ENCODE results near the gene RPRM.
"Not testable (repeated sequence)": the region's sequence is repeated elsewhere in the genome, so short reads cannot be mapped to it uniquely, and the experiment has no call there.

Gene RPRM

DNA sequence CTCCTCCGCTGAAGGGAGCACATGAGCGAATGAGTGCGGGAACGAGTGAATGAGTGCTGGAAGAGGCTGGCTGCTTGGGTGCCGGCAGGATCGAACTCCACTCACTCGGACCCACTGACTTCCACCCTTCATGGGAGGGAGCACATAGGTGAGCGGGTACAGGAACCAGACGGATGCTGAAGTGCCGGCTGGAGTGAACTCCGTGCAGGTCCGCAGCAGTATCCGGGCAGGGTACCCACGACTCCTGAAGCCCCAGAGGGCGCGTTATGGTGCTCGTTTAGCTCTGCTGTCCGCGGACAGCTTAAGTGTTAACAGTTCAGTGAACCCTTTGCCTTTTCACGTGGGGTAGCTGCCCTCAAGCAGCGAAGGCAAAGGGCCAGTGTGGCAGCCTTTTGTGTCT is 23.2 kb downstream of the RPRM start:
- peak; percentile 52 for DNase-seq

- DNase-seq, result no peak
Measured at GRCh38 chr2:153451611-153452010, 27.0 kb downstream of the RPRM start.

GRCh38 chr2:153443106-153443505 is 35.5 kb downstream of the RPRM start:
- DNase-seq, result no peak

DNA sequence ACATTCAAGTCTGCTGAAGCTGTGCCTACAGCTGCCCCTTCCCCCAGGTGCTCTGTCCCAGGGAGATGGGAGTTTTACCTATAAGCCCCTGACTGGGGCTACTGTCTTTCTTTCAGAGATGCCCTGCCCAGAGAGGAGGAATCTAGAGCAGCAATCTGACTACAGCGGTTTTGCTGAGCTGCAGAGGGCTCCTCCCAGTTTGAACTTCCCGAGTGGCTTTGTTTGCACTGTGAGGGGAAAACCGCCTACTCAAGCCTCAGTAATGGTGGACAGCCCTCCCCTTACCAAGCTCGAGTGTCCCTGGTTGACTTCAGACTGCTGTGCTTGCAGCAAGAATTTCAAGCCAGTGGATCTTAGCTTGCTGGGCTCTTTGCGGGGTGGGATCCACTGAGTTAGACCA is 35.9 kb downstream of the RPRM start:
- DNase-seq, result not testable (repeated sequence)

- not testable (repeated sequence) for DNase-seq
Measured at GRCh38 chr2:153440090-153440489, 38.5 kb downstream of the RPRM start.

GRCh38 chr2:153433403-153433802 is 45.2 kb downstream of the RPRM start:
- DNase-seq, result no peak

GRCh38 chr2:153432381-153432780 is 46.2 kb downstream of the RPRM start:
- no peak for DNase-seq

DNA sequence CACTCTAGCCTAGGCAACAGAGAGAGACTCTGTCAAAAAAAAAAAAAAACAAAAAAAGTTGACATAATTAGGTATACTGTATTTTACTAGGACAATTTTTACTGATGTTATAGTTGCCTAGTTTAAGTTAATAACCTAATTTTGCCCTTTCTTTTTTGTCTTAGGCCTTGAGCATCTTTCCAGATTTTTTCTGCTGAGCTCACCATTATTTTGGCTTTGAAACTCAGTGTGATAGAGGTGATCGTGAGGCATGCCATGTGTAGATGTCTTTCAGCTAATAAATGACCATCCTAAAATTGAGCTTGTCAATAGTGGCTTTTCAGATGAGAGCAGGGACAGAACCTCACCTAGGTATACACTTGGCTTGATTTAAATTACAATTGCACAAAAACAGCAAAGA is 47.4 kb downstream of the RPRM start:
- DNase-seq, result no peak

Data from islet precursor cell (in vitro differentiated cells).